HepG2 (cell line): ENCODE results near the gene NFILZ. TPM values are rescaled to one million over a fixed set of nuclear protein-coding genes. Genes with fewer than 3 reads are reported as not detected.

Source experiments
- ERF ChIP-seq: IDR thresholded peaks from 2 replicates; pipeline ENCODE4 v1.6.1; 2018; ENCODE audit warnings: missing biosample characterization, missing genetic modification reagents
- JDP2 ChIP-seq: sonication (generic); formaldehyde crosslinking; IDR thresholded peaks from 2 replicates; pipeline ENCODE4 v1.8.1; 2022; ENCODE audit warnings: missing genetic modification reagents, borderline replicate concordance
- ZNF263 ChIP-seq: sonication (generic); formaldehyde crosslinking; IDR thresholded peaks from 2 replicates; pipeline ENCODE4 v1.4.0; 2020; ENCODE audit warnings: missing genetic modification reagents
- ZNF557 ChIP-seq: sonication (generic); formaldehyde crosslinking; IDR thresholded peaks from 2 replicates; pipeline ENCODE4 v1.4.0; 2020; ENCODE audit warnings: missing genetic modification reagents
- ZNF672 ChIP-seq: sonication (generic); formaldehyde crosslinking; IDR thresholded peaks from 2 replicates; pipeline ENCODE4 v1.8.1; 2022; ENCODE audit warnings: missing genetic modification reagents
- ZNF737 ChIP-seq: sonication (generic); formaldehyde crosslinking; IDR thresholded peaks from 2 replicates; pipeline ENCODE4 v1.5.0; 2020; ENCODE audit warnings: missing genetic modification reagents, mild to moderate bottlenecking, borderline replicate concordance
- ZNF768 ChIP-seq: sonication (generic); formaldehyde crosslinking; IDR thresholded peaks from 2 replicates; pipeline ENCODE4 v1.4.0; 2020; ENCODE audit warnings: missing genetic modification reagents
- polyA plus RNA-seq, 8 experiments: library from polyadenylated mRNA; depleted of rRNA in 3 of 8; stranded (reverse) in 7 of 8; unstranded in 1 of 8; fragments of >200 nt; fragmentation: Illumina TruSeq in 4 of 8; extraction: Trizol in 4 of 8; gene quantifications; 2 replicates each; pipeline versions ENCODE4 v1.2.1 to v1.2.3, GENCODE V29; 2011 to 2016; ENCODE audit warnings: low read depth in 4 of 8, missing spikeins in 1 of 8, mixed read lengths in 1 of 8; ENCODE audit not compliant: insufficient read depth in 1 of 8
- total RNA-seq, 5 experiments: library from RNA; depleted of rRNA; stranded (reverse); fragments of >200 nt; fragmentation: Illumina TruSeq; extraction: Trizol; gene quantifications; 2 replicates each; pipeline ENCODE4 v1.2.3, GENCODE V29; 2016; ENCODE audit warnings: low read depth in 1 of 5
- TF ChIP-seq, protein P1 (sequence below): sonication (generic); formaldehyde crosslinking; IDR thresholded peaks from 2 replicates; pipeline ENCODE4 v1.8.0; 2023; ENCODE audit warnings: mild to moderate bottlenecking, missing genetic modification reagents
- TF ChIP-seq, protein P2 (sequence below): sonication (generic); formaldehyde crosslinking; IDR thresholded peaks from 2 replicates; pipeline ENCODE4; 2020; ENCODE audit warnings: missing genetic modification reagents, mild to moderate bottlenecking, borderline replicate concordance
- TF ChIP-seq, protein P3 (sequence below): sonication (generic); formaldehyde crosslinking; IDR thresholded peaks from 2 replicates; pipeline ENCODE4 v1.4.0; 2020; ENCODE audit warnings: missing genetic modification reagents
- TF ChIP-seq, protein P4 (sequence below): IDR thresholded peaks from 2 replicates; pipeline ENCODE4 v1.6.1; 2016; ENCODE audit warnings: mild to moderate bottlenecking, missing biosample characterization, missing genetic modification reagents
- TF ChIP-seq, protein P5 (sequence below): sonication (generic); formaldehyde crosslinking; IDR thresholded peaks from 2 replicates; pipeline ENCODE4 v1.4.0; 2020; ENCODE audit warnings: missing genetic modification reagents
- TF ChIP-seq, protein P6 (sequence below): sonication (generic); formaldehyde crosslinking; IDR thresholded peaks from 2 replicates; pipeline ENCODE4 v1.5.0; 2020; ENCODE audit warnings: missing genetic modification reagents
- TF ChIP-seq, protein P7 (sequence below): sonication (generic); formaldehyde crosslinking; IDR thresholded peaks from 2 replicates; pipeline ENCODE4 v1.5.1; 2020; ENCODE audit warnings: mild to moderate bottlenecking, missing genetic modification reagents, moderate library complexity

The NFILZ gene
- total and polyA plus RNA-seq, 2 of the 13 experiments (the other 11 are each of a cell fraction or from before 2014, with no cell fraction given) = not detected

DNA sequence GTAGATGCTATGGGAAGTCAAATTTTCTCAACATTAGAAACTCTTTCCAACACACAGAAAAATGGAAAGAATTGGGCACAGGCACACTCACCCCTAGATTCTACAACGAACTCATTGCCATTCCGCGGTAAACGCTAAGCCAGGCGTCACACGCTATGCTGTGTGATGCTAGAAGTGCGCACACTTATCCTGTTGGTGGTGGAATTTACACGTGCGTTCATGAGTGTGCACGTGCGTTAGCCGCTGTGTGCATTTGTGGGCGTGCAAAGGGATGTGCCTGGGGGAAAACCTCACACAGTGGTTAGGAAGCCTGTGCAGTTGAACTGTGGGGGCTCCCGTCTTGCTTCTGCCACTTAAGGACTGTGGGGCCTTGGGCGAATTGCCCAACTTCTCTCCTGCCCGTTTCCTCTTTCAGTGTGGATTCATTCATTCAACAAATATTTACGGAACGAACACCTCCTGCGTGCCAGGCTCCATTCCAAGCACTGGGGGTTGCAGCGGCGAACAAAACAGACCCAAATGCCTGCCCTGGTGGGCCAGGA lies 7.7 kb downstream of the NFILZ start (continued):
- TF ChIP-seq JDP2 (CRISPR knock-in tag) (no peak), ZNF263 (CRISPR knock-in tag) (no peak), ERF (CRISPR knock-in tag) (no peak), ZNF557 (CRISPR knock-in tag) (no peak), ZNF768 (peak; percentile 76; the same call in 1 of the 2 replicates), ZNF737 (CRISPR knock-in tag) (no peak), ZNF672 (CRISPR knock-in tag) (no peak)
- TF ChIP-seq, protein P1, sequence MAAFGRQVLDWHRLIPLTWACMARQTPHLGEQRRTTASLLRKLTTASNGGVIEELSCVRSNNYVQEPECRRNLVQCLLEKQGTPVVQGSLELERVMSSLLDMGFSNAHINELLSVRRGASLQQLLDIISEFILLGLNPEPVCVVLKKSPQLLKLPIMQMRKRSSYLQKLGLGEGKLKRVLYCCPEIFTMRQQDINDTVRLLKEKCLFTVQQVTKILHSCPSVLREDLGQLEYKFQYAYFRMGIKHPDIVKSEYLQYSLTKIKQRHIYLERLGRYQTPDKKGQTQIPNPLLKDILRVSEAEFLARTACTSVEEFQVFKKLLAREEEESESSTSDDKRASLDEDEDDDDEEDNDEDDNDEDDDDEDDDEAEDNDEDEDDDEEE (CRISPR knock-in tag) = no peak
- TF ChIP-seq, protein P2, sequence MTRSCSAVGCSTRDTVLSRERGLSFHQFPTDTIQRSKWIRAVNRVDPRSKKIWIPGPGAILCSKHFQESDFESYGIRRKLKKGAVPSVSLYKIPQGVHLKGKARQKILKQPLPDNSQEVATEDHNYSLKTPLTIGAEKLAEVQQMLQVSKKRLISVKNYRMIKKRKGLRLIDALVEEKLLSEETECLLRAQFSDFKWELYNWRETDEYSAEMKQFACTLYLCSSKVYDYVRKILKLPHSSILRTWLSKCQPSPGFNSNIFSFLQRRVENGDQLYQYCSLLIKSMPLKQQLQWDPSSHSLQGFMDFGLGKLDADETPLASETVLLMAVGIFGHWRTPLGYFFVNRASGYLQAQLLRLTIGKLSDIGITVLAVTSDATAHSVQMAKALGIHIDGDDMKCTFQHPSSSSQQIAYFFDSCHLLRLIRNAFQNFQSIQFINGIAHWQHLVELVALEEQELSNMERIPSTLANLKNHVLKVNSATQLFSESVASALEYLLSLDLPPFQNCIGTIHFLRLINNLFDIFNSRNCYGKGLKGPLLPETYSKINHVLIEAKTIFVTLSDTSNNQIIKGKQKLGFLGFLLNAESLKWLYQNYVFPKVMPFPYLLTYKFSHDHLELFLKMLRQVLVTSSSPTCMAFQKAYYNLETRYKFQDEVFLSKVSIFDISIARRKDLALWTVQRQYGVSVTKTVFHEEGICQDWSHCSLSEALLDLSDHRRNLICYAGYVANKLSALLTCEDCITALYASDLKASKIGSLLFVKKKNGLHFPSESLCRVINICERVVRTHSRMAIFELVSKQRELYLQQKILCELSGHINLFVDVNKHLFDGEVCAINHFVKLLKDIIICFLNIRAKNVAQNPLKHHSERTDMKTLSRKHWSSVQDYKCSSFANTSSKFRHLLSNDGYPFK (CRISPR knock-in tag) = peak; percentile 52; the same call in 1 of the 2 replicates
- TF ChIP-seq, protein P3, sequence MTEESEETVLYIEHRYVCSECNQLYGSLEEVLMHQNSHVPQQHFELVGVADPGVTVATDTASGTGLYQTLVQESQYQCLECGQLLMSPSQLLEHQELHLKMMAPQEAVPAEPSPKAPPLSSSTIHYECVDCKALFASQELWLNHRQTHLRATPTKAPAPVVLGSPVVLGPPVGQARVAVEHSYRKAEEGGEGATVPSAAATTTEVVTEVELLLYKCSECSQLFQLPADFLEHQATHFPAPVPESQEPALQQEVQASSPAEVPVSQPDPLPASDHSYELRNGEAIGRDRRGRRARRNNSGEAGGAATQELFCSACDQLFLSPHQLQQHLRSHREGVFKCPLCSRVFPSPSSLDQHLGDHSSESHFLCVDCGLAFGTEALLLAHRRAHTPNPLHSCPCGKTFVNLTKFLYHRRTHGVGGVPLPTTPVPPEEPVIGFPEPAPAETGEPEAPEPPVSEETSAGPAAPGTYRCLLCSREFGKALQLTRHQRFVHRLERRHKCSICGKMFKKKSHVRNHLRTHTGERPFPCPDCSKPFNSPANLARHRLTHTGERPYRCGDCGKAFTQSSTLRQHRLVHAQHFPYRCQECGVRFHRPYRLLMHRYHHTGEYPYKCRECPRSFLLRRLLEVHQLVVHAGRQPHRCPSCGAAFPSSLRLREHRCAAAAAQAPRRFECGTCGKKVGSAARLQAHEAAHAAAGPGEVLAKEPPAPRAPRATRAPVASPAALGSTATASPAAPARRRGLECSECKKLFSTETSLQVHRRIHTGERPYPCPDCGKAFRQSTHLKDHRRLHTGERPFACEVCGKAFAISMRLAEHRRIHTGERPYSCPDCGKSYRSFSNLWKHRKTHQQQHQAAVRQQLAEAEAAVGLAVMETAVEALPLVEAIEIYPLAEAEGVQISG (CRISPR knock-in tag) = 0 out of 2 replicates have a peak, but pooled peaks have one; percentile 23
- TF ChIP-seq, protein P4, sequence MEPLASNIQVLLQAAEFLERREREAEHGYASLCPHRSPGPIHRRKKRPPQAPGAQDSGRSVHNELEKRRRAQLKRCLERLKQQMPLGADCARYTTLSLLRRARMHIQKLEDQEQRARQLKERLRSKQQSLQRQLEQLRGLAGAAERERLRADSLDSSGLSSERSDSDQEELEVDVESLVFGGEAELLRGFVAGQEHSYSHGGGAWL = 0 out of 2 replicates have a peak, but pooled peaks have one; percentile 39
- TF ChIP-seq, protein P5, sequence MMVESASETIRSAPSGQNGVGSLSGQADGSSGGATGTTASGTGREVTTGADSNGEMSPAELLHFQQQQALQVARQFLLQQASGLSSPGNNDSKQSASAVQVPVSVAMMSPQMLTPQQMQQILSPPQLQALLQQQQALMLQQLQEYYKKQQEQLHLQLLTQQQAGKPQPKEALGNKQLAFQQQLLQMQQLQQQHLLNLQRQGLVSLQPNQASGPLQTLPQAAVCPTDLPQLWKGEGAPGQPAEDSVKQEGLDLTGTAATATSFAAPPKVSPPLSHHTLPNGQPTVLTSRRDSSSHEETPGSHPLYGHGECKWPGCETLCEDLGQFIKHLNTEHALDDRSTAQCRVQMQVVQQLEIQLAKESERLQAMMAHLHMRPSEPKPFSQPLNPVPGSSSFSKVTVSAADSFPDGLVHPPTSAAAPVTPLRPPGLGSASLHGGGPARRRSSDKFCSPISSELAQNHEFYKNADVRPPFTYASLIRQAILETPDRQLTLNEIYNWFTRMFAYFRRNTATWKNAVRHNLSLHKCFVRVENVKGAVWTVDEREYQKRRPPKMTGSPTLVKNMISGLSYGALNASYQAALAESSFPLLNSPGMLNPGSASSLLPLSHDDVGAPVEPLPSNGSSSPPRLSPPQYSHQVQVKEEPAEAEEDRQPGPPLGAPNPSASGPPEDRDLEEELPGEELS (CRISPR knock-in tag) = no peak
- TF ChIP-seq, protein P6, sequence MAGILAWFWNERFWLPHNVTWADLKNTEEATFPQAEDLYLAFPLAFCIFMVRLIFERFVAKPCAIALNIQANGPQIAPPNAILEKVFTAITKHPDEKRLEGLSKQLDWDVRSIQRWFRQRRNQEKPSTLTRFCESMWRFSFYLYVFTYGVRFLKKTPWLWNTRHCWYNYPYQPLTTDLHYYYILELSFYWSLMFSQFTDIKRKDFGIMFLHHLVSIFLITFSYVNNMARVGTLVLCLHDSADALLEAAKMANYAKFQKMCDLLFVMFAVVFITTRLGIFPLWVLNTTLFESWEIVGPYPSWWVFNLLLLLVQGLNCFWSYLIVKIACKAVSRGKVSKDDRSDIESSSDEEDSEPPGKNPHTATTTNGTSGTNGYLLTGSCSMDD (CRISPR knock-in tag) = no peak
- TF ChIP-seq, protein P7, sequence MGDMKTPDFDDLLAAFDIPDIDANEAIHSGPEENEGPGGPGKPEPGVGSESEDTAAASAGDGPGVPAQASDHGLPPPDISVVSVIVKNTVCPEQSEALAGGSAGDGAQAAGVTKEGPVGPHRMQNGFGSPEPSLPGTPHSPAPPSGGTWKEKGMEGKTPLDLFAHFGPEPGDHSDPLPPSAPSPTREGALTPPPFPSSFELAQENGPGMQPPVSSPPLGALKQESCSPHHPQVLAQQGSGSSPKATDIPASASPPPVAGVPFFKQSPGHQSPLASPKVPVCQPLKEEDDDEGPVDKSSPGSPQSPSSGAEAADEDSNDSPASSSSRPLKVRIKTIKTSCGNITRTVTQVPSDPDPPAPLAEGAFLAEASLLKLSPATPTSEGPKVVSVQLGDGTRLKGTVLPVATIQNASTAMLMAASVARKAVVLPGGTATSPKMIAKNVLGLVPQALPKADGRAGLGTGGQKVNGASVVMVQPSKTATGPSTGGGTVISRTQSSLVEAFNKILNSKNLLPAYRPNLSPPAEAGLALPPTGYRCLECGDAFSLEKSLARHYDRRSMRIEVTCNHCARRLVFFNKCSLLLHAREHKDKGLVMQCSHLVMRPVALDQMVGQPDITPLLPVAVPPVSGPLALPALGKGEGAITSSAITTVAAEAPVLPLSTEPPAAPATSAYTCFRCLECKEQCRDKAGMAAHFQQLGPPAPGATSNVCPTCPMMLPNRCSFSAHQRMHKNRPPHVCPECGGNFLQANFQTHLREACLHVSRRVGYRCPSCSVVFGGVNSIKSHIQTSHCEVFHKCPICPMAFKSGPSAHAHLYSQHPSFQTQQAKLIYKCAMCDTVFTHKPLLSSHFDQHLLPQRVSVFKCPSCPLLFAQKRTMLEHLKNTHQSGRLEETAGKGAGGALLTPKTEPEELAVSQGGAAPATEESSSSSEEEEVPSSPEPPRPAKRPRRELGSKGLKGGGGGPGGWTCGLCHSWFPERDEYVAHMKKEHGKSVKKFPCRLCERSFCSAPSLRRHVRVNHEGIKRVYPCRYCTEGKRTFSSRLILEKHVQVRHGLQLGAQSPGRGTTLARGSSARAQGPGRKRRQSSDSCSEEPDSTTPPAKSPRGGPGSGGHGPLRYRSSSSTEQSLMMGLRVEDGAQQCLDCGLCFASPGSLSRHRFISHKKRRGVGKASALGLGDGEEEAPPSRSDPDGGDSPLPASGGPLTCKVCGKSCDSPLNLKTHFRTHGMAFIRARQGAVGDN (CRISPR knock-in tag) = peak; percentile 64
